ACC112 (cell line): ENCODE data around the gene FOSB.

Source experiments
- H2AFZ ChIP-seq: fragments of 200-600 bp; sonication (generic); one replicate; pipeline ENCODE4 v1.6.0; 2017; ENCODE audit warnings: antibody characterized with exemption, low read length; ENCODE audit not compliant: unreplicated experiment
- H3K27ac ChIP-seq: fragments of 200-600 bp; sonication (generic); 2 replicates; pipeline ENCODE4 v1.5.1; 2014; ENCODE audit warnings: low read depth, mild to moderate bottlenecking, antibody characterized with exemption, low read length, moderate library complexity
- H3K27me3 ChIP-seq: fragments of 200-600 bp; sonication (generic); 2 replicates; pipeline ENCODE4 v1.6.1; 2014; ENCODE audit warnings: mild to moderate bottlenecking, antibody characterized with exemption, low read length, moderate library complexity, mixed read lengths; ENCODE audit not compliant: insufficient read depth
- H3K36me3 ChIP-seq: fragments of 200-600 bp; sonication (generic); 2 replicates; pipeline ENCODE4 v1.6.1; 2016; ENCODE audit warnings: mild to moderate bottlenecking, antibody characterized with exemption, low read length, moderate library complexity, mixed read lengths; ENCODE audit not compliant: insufficient read depth
- H3K4me1 ChIP-seq: fragments of 200-600 bp; sonication (generic); one replicate; pipeline ENCODE4 v1.6.1; 2016; ENCODE audit warnings: low read length, mixed read lengths; ENCODE audit not compliant: insufficient read depth, unreplicated experiment, control insufficient read depth
- H3K4me3 ChIP-seq: fragments of 200-600 bp; sonication (generic); 2 replicates; pipeline ENCODE4 v1.5.1; 2014; ENCODE audit warnings: mild to moderate bottlenecking, low read depth, low read length
- H3K79me2 ChIP-seq: fragments of 200-600 bp; sonication (generic); one replicate; pipeline ENCODE4 v1.6.0; 2016; ENCODE audit warnings: low read length; ENCODE audit not compliant: control insufficient read depth, unreplicated experiment, insufficient read depth

The FOSB gene

DNA sequence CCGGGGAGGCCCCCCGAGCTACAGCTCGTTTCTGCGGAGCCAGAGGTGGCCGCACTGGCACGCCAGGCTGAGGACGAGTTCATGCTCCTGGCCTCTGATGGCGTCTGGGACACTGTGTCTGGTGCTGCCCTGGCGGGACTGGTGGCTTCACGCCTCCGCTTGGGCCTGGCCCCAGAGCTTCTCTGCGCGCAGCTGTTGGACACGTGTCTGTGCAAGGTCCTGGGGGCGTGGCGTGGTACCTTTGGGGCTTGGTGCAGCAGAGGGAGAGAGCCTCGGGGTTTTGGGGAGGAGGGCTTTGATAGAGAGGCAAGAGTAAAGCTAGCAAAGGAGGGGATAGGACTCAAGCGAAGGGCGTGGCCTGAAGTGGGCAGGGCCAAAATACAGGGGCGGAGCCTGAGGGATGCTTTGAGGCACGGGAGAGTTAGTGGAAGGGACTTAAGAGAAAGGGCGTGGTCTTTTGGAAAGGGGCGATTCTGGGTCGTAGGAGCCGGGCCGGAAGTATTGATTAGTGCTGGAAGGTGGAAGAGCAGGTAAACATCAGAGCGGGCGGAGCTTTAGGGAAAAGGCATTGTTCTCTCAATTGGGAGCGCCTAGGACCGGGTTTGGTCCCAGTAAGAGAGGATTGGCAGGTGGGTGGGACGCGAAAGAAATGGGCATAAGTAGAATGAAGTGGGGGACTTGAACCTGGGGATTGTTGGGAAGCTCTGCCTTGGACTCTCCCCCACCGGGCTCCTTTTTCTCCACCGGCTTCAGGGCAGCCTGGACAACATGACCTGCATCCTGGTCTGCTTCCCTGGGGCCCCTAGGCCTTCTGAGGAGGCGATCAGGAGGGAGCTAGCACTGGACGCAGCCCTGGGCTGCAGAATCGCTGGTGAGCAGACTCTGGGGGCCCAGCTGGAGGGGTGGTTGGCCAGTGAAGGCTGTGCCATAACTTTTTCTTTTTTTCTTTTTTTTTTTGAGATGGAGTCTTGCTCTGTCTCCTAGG, 31.7 kb downstream of the FOSB start:
- no peak overlapping the region for H3K27ac ChIP-seq
- peak overlapping the region; percentile 43 for H2AFZ ChIP-seq
- no peaks in the 10 kb centered on the region for H3K79me2 ChIP-seq
- no peaks in the 10 kb centered on the region for H3K27me3 ChIP-seq
- H3K4me1 ChIP-seq = peaks cover 3% of the 10 kb centered on the region
- no peaks in the 10 kb centered on the region for H3K36me3 ChIP-seq
- peak overlapping the region; percentile 65 for H3K4me3 ChIP-seq

DNA sequence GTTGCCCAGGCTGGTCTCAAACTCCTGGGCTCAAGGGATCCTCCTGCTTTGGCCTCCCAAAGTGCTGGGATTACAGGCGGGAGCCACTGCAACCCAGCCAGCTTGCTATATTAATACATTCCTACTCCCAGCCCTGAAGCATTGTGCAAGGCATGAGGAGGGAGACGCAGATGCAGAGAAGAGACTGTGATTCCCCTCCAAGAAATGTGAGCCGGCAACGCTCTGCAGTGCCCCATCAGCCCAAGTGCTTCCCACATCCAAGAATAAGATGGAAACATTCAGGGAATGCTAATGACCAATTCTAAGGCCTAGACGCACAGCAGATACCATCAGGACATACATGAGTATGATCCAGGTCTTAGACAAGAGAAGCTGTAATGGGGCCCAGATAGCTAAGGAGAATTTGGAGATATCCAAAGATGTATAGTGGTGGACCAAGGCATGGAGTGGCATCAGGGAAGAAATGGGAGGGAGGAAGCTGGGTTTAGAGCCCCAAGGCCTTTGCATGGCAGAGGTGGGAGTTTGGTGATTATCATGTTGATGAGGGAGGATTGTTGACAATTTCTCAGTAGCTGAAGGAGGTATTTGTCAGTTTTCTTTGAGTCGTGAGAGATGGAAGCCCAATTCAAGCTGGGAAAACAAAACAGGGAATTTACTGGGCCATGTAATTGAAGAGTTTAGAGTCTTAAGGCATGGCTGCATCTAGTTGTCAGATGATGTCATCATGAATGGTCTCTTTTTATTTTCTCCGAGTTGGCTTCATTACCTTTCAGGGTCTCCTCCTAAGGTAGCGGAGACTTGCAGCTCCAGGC, 33.3 kb downstream of the FOSB start:
- peaks cover 10% of the 10 kb centered on the region for H3K4me1 ChIP-seq
- no peak overlapping the region for H3K4me3 ChIP-seq
- no peaks in the 10 kb centered on the region for H3K27me3 ChIP-seq
- no peak overlapping the region for H3K27ac ChIP-seq
- no peak overlapping the region for H2AFZ ChIP-seq
- no peaks in the 10 kb centered on the region for H3K36me3 ChIP-seq
- H3K79me2 ChIP-seq = no peaks in the 10 kb centered on the region

DNA sequence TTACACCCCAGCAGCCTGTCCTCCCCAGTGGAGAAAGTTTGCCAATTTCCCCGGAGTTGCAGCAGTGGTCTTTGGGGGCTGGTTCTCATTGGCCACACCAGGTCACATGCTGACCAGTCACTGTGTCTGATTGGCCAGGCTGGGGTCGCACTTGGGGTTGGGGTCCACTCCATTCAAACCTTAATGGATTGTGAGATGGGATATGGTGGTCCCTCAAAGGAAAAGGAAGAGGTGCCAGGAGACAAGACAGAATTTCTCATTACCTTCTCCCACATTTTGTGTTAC, 33.9 kb downstream of the FOSB start:
- H3K4me3 ChIP-seq = no peak overlapping the region
- H3K4me1 ChIP-seq = peaks cover 11% of the 10 kb centered on the region
- no peaks in the 10 kb centered on the region for H3K79me2 ChIP-seq
- H3K27me3 ChIP-seq = no peaks in the 10 kb centered on the region
- H3K27ac ChIP-seq = no peak overlapping the region
- H2AFZ ChIP-seq = no peak overlapping the region
- no peaks in the 10 kb centered on the region for H3K36me3 ChIP-seq

DNA sequence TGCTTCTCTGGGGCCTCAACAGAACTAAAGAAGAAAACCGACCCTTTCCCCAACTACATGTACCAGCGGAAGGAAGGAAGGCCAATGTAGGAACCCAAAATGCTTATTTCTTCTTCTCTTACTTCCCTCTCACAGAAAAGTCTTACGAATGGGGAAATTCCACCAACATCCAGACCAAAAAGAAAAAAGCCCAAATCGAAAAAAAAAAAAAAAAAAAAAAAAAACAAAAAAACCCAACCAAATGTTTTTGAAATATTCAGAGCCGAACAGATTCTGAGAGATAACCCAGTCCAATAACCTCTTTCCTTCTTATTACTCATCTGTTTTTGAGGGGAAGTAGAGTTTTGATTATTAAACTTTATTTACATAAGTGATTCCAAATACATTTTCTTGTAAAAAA, 34.3 kb downstream of the FOSB start:
- Histone ChIP-seq H3K27me3 (no peaks in the 10 kb centered on the region), H3K36me3 (no peaks in the 10 kb centered on the region), H3K4me1 (peaks cover 11% of the 10 kb centered on the region), H2AFZ (no peak overlapping the region), H3K27ac (no peak overlapping the region), H3K4me3 (no peak overlapping the region), H3K79me2 (no peaks in the 10 kb centered on the region)

DNA sequence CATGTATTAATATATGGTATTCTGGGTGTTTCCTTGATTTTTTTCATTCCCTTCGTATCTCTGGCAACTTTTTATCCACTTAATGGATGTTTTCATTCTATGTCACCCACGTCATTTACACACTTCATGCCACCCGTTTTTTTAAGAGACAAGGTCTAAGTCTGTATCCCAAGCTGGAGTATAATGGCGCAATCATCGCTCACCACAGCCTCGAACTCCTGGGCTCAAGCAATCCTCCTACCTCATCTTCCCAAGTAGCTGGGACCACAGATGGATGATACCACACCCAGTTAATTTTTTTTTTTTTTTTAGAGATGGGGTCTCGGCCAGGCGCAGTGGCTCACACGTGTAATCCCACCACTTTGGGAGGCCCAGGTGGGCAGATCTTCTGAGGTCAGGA, 36.1 kb downstream of the FOSB start:
- Histone ChIP-seq H3K27ac (no peak overlapping the region), H3K27me3 (no peaks in the 10 kb centered on the region), H3K79me2 (peaks cover 17% of the 10 kb centered on the region), H2AFZ (no peak overlapping the region), H3K36me3 (no peaks in the 10 kb centered on the region), H3K4me1 (peaks cover 8% of the 10 kb centered on the region), H3K4me3 (no peak overlapping the region)

DNA sequence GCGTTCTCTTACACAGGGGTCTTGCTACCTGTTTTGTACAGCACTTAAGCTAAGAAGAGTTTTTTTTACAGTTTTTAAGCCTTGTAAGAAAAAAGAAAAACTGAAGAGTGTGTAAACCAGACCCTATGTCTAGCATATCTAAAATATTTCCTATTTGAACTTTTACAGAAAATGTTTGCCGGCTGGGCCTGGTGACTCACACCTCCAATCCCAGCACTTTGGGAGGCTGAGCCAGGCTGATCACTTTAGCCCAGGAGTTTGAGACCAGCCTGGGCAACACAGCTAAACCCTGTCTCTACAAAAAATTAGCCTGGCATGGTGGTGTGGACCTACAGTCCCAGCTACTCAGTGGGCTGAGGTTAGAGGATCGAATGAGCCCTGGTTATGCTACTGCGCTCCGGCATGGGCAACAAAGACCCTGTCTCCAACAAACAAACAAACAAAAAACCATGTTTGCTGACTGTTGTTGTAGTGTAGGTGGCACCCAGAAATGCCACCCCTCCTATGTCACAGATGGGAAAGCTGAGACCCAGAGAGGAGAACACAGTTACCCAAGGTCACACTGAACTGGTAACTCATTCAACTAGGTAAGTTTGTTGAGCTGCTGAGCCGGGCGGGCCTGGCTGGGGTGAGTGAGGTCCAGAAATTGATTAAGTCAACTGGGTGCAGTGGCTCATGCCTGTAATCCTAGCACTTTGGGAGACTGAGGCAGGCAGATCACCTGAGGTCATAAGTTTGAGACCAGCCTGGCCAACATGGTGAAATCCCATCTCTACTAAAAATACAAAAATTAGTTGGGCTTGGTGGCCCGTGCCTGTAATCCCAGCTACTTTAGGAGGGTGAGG, 37.6 kb downstream of the FOSB start:
- H3K4me1 ChIP-seq = peaks cover 12% of the 10 kb centered on the region
- no peaks in the 10 kb centered on the region for H3K27me3 ChIP-seq
- peaks cover 30% of the 10 kb centered on the region for H3K79me2 ChIP-seq
- no peak overlapping the region for H3K4me3 ChIP-seq
- no peak overlapping the region for H2AFZ ChIP-seq
- peak overlapping the region; percentile 71 for H3K27ac ChIP-seq
- no peaks in the 10 kb centered on the region for H3K36me3 ChIP-seq

DNA sequence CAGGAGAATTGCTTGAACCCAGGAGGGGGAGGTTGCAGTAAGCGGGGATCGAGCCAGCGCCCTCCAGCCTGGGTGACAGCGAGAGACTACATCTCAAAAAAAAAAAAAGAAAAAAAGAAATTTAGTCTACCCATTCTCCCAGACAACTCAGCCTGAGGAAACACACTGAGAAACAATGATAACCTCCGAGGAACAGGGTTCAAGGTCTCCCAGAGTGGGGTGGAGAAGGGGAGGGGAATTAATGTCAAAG, 38.1 kb downstream of the FOSB start:
- Histone ChIP-seq H2AFZ (peak overlapping the region; percentile 89), H3K27me3 (no peaks in the 10 kb centered on the region), H3K79me2 (peaks cover 35% of the 10 kb centered on the region), H3K4me1 (peaks cover 12% of the 10 kb centered on the region), H3K27ac (peak overlapping the region; percentile 71), H3K36me3 (no peaks in the 10 kb centered on the region), H3K4me3 (peak overlapping the region; percentile 89)

DNA sequence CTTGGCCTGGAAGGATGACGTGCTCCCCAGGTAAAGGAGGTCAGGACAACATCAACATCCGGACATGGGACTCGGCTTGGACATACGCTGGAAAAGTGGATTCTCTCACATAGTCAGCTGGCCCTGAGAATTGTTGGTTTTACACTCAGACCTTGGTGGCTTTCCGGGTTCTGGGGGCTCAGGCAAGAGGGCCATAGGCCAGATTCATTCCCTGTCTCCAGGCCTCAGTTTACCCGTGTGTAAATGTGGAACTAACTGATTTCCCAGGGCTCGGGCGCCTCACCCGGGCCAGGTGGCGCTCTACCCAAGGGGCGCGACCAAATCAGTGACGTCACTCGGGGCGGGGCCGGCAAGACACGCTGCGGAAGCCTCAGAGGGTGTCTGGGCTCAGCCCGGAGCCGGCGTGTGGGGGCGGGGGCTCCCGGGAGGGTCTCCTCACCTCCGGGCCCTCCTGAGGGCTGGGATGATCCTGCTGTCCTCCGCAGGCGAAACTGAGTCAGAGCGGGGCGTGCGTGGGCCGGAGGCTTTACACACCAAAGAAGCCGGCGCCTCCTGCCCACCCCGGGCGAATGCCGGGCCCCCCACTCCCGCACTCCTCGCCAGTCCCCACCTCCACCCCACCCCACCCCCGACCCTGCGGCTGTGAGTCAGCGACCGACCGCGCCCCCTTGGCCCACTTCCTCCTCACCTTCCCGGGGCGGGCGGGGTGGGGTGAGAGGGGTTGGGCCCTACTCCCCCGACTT, 38.6 kb downstream of the FOSB start:
- Histone ChIP-seq H3K36me3 (no peaks in the 10 kb centered on the region), H3K27ac (peak overlapping the region; percentile 71), H3K27me3 (no peaks in the 10 kb centered on the region)

DNA sequence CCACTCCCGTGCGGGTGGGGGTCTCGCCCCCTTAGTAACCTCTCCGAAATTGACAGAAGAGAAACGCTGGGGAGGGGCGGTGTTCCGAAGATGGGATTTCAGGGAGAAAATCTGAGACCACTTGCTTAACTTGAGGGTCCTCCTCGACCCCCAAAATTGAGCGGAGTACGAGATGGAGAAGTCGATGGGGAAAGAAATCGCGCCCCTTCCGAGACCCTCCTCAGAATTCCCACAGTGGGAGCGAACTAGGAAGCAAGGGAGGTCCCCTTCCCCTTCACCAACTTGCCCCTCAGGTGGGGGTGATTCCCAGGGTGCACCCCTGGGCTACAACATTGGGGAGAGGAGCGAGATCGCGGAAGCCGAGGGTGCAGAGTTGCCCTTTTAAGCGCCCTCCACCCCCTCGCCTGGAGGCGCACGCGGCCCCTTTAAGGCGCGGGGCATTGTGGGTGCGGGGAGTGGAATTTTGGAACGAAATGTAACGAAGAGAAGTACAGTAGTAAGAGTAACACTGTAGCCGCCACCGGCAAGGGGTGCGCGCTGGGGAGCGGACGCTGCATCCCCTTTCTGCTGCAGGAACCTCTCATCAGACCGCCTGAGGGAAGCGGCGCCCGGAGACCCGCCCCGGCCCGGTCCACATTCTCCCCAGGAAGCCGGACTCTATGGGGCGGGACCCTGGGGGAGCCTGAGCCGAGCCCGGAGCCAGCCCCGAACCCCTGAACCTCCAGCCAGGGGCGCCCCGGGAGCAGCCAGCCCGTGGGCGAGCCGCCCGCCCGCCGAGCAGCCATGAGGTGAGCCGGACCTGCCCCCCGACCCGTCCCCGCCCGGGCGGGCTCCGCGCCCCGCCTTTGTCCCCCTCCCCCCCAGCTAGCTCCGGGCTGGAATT, 39.4 kb downstream of the FOSB start, which contains the start of gene VASP:
Gene VASP, plus strand, starts transcription at position 491 of the 883 bp plus-strand sequence. Its CDS starts 293 bp downstream, at position 784.
- Histone ChIP-seq H3K79me2 (peaks cover 48% of the 10 kb centered on the region), H3K27ac (peak within 1 kb of the TSS; percentile 71), H3K27me3 (no peaks in the 10 kb centered on the region), H3K36me3 (no peaks in the 10 kb centered on the region), H2AFZ (peak within 1 kb of the TSS; percentile 89), H3K4me1 (peaks cover 12% of the 10 kb centered on the region), H3K4me3 (peak within 1 kb of the TSS; percentile 89)

More for the DNA sequence above, 38.6 kb downstream of the FOSB start:
- H2AFZ ChIP-seq = peak overlapping the region; percentile 89
- peak overlapping the region; percentile 89 for H3K4me3 ChIP-seq
- peaks cover 40% of the 10 kb centered on the region for H3K79me2 ChIP-seq
- peaks cover 12% of the 10 kb centered on the region for H3K4me1 ChIP-seq
